Stimulated activated naive CD8-positive, alpha-beta T cell treated with anti-CD3 and anti-CD28 coated beads, Interleukin-15, amount 100 ng/mL, for 72 hours (primary cell): ENCODE measurements around the gene FAM171A1.
"Not testable (repeated sequence)": the region's sequence is repeated elsewhere in the genome, so short reads cannot be mapped to it uniquely, and the experiment has no call there.

Experiments used
- ATAC-seq: fragments of 150-1000 bp; cut with Tn5 transposase; 2 replicates; pipeline ENCODE4 v1.10.0; 2021; ENCODE audit warnings: mild to moderate bottlenecking, moderate library complexity
- DNase-seq, 2 donors: peaks; one replicate each; pipeline ENCODE4 v3.0.0; 2021 to 2022
- H3K27ac Mint-ChIP-seq, 2 donors: one replicate each; pipeline ENCODE4 v1.8.0; 2022; ENCODE audit warnings: mild to moderate bottlenecking in 2 of 2, mixed read lengths in 2 of 2, moderate library complexity in 2 of 2
- H3K27me3 Mint-ChIP-seq: one replicate; pipeline ENCODE4 v1.8.0; 2022; ENCODE audit warnings: mixed read lengths
- H3K4me1 Mint-ChIP-seq: one replicate; pipeline ENCODE4 v1.8.0; 2022; ENCODE audit warnings: mild to moderate bottlenecking, mixed read lengths
- H3K4me3 Mint-ChIP-seq, 2 donors: one replicate each; pipeline ENCODE4 v1.8.0; 2022; ENCODE audit warnings: mild to moderate bottlenecking in 2 of 2, mixed read lengths in 2 of 2, moderate library complexity in 1 of 2
- H3K9me3 Mint-ChIP-seq, 2 donors: one replicate each; pipeline ENCODE4 v1.8.0; 2022; ENCODE audit warnings: mixed read lengths in 2 of 2

FAM171A1 gene

DNA sequence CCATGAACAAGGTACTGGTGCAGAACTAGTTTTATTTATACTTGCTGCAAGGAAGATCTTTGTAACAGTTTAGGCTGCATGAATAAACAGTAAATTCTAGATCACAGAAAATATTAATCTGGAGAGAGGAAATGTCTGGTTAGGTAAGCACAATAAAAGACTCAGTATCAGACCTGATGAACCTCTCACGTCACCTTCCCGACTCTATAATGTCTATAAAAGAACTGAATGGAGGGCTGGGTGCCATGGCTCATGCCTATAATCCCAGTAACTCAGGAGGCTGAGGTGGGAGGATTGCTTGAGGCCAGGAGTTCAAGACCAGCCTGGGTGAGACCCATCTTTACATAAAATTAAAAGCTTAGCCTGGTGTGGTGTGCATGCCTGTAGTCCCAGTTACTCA, 65.9 kb downstream of the FAM171A1 start:
- no peak overlapping the region for H3K27ac Mint-ChIP-seq
- H3K9me3 Mint-ChIP-seq: no peaks in the 10 kb centered on the region
- DNase-seq: no peak
- H3K4me1 Mint-ChIP-seq: no peaks in the 10 kb centered on the region
- ATAC-seq: no peak
- H3K27me3 Mint-ChIP-seq: no peaks in the 10 kb centered on the region
- H3K4me3 Mint-ChIP-seq: no peak overlapping the region

DNA sequence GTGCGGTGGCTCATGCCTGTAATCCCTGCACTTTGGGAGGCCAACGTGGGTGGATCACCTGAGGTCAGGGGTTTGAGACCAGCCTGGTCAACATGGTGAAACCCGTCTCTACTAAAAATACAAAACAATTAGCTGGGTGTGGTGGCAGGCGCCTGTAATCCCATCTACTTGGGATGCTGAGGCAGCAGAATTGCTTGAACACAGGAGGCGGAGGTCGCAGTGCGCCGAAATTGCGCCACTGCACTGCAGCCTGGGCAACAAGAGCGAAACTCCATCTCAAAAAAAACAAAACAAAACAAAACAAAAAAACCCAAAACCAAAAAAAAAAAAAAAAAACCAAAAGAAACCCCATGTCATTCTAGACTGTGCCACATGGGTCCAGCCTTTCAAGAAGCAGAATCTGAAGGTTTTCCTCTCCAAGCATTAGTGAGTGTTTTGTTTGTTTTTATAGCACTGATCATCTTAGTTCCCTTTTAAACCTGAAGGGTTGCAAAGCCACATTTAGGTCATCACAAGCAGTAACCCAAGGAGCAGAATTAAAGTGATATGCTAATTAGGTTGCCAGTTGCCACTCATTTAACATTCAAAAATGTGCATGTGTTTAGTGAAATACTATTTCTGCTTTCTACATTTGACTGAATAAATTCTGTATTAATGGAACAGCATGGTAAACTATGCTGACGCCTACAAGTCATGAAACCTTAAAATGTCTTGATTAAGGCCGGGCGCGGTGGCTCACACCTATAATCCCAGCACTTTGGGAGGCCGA, 68.7 kb downstream of the FAM171A1 start:
- not testable (repeated sequence) for H3K4me3 Mint-ChIP-seq, H3K9me3 Mint-ChIP-seq, DNase-seq, H3K27me3 Mint-ChIP-seq, H3K4me1 Mint-ChIP-seq, ATAC-seq
- H3K27ac Mint-ChIP-seq: peak overlapping the region in 1 of 2 donors; percentile 54

DNA sequence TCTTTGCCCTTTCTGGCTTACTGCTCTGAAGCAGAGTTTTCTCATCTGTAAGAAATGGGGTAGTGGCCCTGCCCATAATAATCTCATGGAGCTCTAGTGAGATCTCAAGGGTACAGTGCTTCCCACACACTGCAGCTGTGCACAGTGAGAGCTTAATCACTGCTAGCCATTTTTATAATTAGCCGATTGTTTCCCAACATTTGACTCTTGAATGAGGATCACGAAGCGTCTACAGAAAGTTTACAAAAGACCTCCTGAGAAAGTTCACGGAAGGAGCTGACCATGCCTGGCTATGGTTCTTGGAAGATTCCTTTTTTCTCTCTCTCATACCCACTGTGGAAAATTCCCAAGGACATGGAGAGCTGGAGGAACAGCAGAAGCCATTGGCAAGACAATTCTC, 70.4 kb downstream of the FAM171A1 start:
- ATAC-seq (no peak), DNase-seq (no peak)
- H3K4me1 Mint-ChIP-seq: no peaks in the 10 kb centered on the region
- no peaks in the 10 kb centered on the region for H3K27me3 Mint-ChIP-seq
- H3K4me3 Mint-ChIP-seq: no peak overlapping the region
- no peak overlapping the region for H3K27ac Mint-ChIP-seq
- peaks cover 0 to 3% of the 10 kb centered on the region in 2 donors for H3K9me3 Mint-ChIP-seq

DNA sequence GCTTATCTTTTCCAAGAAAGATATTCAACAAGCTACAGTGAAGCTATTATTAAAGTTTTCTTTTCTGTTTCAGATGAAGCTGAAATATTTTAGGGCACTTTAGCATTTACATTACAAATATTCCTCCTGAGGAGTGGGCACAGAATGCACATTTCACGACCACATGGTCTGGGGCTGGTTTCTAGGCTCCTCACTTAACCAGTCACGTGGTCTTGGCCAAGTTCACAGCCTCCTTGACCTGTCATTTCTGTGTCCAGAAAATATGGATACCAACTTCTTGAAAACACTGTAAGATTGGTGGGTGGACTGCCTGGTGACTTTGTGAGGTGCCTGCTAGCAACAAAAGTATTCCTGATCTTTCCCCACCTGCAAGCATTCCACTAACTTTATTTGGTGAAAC, 70.9 kb downstream of the FAM171A1 start:
- Mint-ChIP-seq H3K4me3 (no peak overlapping the region), H3K9me3 (peaks cover 0 to 3% of the 10 kb centered on the region in 2 donors), H3K27ac (peak overlapping the region in 1 of 2 donors; percentile 48), H3K4me1 (no peaks in the 10 kb centered on the region), H3K27me3 (no peaks in the 10 kb centered on the region)
- DNase-seq (no peak), ATAC-seq (no peak)

DNA sequence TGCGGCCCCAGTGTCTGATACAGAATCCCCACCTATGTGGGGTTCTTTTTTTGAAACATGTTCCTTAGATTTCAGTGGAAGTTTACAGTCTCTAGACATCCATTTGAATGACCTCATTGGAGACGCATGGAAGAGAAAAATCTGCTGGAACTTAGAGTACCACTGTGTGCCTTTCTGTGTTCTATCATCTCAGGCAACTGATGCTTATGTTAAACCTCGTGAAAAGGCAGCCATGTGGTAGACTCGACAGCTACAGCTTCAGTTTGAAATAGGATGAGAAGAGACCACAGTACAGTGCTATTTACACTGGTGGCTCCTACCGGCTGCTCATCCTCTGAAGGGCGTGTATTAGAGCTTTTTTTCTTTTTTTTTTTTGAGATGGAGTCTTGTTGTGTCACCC, 74.4 kb downstream of the FAM171A1 start:
- Mint-ChIP-seq H3K27me3 (peaks cover 12% of the 10 kb centered on the region), H3K4me1 (no peaks in the 10 kb centered on the region), H3K4me3 (no peak overlapping the region), H3K9me3 (peaks cover 0 to 3% of the 10 kb centered on the region in 2 donors), H3K27ac (no peak overlapping the region)
- DNase-seq: no peak
- ATAC-seq: no peak

DNA sequence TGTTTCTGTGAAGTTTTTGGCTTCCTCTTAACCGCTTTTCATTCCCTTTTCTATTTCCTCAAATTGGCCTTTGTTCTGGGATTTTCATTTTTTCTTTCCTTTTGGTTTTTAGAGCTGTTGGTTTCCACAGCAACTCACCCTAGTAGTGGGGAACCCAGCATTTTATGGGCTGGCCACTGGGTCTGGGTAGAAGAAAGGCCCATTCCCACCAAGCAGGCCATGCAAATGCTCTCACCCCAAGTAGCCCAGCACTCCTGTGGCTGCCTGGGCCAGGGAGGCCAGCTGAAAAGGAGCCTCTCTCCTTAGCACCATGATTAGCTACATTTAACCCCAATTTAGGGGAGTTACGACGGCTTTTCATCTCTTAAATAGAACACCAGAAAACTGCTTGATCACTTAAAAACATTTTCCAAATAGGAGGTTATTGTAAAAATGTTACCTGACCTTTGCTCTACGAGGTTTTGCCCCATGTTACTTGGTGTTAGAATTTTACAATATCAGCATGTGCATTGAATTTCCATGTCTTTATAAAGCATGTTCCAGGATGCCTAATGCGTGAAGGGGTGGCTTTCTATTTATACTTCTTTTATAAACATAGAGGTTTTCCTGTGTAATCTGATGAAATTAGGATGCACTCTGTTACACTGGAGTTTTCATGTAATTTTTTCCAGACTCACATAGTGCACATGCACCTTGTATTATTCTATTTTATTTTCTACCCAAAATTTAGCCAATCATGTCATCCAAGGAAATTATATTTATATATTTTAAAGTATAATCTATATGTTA, 75.4 kb downstream of the FAM171A1 start:
- H3K27me3 Mint-ChIP-seq: peaks cover 12% of the 10 kb centered on the region
- ATAC-seq: no peak

DNA sequence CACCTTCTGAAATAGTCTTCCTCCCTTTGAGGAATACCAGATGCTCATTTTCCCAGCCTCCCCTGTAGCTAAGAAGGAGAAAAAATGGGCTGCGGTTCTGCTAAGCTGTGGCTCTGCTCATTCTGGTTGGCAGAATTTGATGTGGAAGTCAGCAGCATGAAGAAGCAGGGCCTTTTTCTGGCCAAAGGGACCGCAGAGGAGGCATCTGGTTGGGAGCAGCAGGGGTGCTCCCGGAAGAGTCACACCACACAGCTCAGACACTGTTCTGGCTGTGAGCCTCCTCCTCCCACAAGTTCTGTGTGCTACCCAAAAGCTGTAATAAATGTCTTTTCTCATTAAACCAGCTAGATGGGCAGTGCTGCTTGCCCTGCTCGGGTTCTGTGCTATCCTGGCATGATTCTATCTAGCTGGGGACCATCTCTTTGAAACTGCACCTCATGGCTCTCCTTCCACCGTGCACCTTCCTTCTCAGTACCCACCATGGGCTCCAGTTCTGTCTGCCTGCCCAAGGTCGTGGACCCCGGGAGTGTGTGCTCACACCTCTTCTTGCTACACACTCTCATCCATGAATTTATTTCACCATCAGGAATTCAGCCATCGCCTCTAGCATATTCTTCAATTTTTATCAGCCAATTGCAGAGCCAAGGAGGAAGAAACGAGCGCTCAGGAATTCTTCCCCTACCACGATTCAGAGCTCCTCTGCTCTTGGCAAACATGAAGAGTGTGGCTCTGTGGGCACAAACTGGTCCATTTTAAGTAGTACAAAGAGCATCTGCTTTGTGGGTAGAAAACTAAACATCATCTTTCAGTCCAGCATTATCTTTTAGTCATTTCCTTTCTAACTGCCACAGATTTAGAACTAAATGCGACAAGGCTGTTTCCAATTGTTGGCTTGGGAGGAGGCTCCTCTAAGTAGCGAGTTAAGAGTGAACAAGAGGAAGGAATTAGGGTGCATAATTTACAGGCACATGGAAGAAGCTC, 76.9 kb downstream of the FAM171A1 start:
- H3K9me3 Mint-ChIP-seq: peaks cover 0 to 3% of the 10 kb centered on the region in 2 donors
- H3K4me3 Mint-ChIP-seq: no peak overlapping the region
- ATAC-seq: no peak
- H3K27me3 Mint-ChIP-seq: peaks cover 12% of the 10 kb centered on the region
- no peak for DNase-seq
- no peaks in the 10 kb centered on the region for H3K4me1 Mint-ChIP-seq
- peak overlapping the region in 1 of 2 donors; percentile 8 for H3K27ac Mint-ChIP-seq

More for the DNA sequence above, 75.4 kb downstream of the FAM171A1 start:
- DNase-seq: no peak
- no peaks in the 10 kb centered on the region for H3K4me1 Mint-ChIP-seq
- H3K9me3 Mint-ChIP-seq: peaks cover 0 to 3% of the 10 kb centered on the region in 2 donors
- no peak overlapping the region for H3K4me3 Mint-ChIP-seq
- peak overlapping the region in 1 of 2 donors; percentile 14 for H3K27ac Mint-ChIP-seq

DNA sequence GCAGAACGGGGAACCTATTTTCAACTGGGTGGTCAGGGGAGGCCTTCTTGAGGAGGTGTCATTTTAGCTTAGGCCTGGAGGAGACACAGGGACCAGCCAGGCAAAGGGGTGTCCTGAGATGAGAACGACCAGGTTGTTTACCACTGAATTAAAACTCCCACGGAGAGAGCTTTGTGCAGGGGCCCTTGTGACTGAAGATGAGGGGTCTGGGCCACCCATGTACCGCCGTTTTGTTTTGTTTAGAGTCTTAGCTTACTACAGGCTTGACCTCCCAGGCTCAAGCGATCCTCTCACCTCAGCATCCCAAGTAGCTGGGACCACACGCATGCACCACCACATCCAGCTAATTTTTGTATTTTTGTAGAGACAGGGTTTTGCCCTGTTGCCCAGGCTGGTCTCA, 80.4 kb downstream of the FAM171A1 start:
- Mint-ChIP-seq H3K4me1 (no peaks in the 10 kb centered on the region), H3K27ac (no peak overlapping the region), H3K27me3 (peaks cover 12% of the 10 kb centered on the region), H3K4me3 (no peak overlapping the region), H3K9me3 (no peaks in the 10 kb centered on the region)
- DNase-seq (no peak), ATAC-seq (no peak)

DNA sequence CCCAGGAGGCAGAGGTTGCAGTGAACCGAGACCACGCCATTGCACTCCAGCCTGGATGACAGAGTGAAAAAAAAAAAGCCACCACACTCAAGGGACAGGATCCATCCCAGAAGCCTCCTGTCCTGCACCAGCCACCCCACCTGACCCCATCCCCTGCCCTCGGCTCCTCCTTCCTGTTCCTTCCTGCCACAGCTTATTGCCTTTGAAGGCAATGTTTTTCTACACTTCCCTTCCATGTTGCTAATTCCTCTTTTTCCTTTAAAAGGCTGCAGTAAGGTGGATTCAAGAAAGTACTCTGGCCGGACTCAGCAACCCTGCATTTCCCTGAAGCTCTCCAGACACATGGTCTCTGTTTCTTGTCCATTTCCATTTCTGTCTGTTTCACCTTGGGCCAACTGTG, 80.9 kb downstream of the FAM171A1 start:
- no peak overlapping the region for H3K27ac Mint-ChIP-seq
- no peak for ATAC-seq
- H3K9me3 Mint-ChIP-seq: no peaks in the 10 kb centered on the region
- H3K4me1 Mint-ChIP-seq: no peaks in the 10 kb centered on the region
- no peak overlapping the region for H3K4me3 Mint-ChIP-seq
- H3K27me3 Mint-ChIP-seq: peaks cover 12% of the 10 kb centered on the region
- no peak for DNase-seq

DNA sequence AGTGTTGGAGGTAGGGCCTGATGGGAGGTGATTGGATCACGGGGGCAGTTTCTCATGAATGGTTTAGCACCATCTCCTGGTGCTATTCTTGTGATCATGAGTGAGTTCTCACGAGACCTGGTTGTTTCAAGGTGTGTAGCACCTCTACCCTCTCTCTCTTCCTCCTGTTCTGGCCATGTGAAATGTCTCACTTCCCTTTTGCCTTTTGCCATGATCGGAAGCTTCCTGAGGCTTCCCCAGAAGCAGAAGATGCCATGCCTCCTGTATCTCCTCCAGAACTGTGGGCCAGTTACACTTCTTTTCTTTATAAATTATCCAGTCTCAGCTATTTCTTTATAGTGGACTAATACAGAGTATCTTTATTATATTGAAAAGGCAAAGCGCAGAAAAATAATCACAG, 90.1 kb downstream of the FAM171A1 start:
- DNase-seq (no peak), ATAC-seq (no peak)
- H3K27ac Mint-ChIP-seq: no peak overlapping the region
- H3K9me3 Mint-ChIP-seq: no peaks in the 10 kb centered on the region
- no peaks in the 10 kb centered on the region for H3K4me1 Mint-ChIP-seq
- H3K27me3 Mint-ChIP-seq: no peaks in the 10 kb centered on the region
- no peak overlapping the region for H3K4me3 Mint-ChIP-seq

DNA sequence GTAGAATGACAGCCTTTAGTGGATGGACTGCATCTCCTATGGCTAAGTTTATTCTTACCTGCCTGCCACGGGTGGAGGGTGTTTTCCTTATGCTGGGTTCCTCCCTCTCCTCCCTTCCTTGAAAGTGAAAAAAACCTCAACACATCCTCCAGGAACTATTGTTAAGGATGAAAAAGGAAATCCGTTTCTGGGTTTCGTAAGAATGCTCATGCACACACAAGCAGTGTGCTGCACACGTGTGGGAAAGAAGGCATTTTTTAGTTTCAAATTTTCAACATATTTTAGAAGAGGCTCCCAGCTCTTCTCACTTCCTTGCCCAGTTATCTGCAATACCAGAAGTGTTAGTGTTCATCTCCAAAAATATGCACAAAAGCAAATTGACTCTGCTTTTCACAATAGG, 90.6 kb downstream of the FAM171A1 start:
- no peaks in the 10 kb centered on the region for H3K4me1 Mint-ChIP-seq
- no peak for ATAC-seq

DNA sequence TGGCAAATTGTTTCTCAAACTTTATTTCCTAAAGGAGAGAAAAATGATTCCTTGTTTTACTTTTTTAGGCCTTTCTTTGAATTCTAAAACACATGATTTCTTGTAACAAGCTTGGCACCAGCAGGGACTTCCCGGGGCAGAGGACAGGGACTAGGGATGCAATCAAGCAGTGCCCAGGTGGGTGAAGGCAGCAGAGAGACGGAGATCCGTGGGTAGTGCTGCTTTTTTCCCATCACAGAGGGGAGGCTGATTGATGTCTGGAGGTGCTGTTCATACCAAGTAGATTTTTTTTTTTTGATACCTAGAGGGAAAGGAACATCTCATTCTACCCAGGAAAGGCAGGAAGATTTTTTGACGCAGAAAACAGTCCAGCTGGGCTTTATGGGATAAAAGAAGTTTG, 91.9 kb downstream of the FAM171A1 start:
- no peaks in the 10 kb centered on the region for H3K9me3 Mint-ChIP-seq
- H3K4me3 Mint-ChIP-seq: no peak overlapping the region
- DNase-seq: no peak
- no peak for ATAC-seq
- no peaks in the 10 kb centered on the region for H3K4me1 Mint-ChIP-seq
- H3K27ac Mint-ChIP-seq: peak overlapping the region in 1 of 2 donors; percentile 25
- no peaks in the 10 kb centered on the region for H3K27me3 Mint-ChIP-seq

More for the DNA sequence above, 90.6 kb downstream of the FAM171A1 start:
- no peak overlapping the region for H3K4me3 Mint-ChIP-seq
- no peak overlapping the region for H3K27ac Mint-ChIP-seq
- no peaks in the 10 kb centered on the region for H3K9me3 Mint-ChIP-seq
- no peak for DNase-seq
- no peaks in the 10 kb centered on the region for H3K27me3 Mint-ChIP-seq

DNA sequence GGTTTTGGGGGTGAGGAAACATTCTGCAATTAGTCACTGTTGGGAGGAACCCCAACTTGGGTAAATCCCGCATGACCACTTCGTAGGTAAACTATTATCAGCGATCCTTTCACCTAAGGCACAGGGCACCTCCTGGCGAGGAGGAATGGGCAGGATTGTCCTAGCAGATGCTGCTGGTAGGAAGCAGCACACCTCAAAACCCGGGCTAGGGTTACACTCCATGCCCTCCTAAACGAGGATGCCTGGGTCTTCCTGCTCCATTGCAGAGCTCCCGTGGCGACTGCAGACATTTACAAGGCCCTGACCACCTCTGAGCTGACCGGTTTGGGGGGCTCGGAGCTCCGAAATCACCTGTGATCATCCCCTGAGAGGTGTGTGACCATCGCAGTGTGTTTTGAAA, 92.3 kb downstream of the FAM171A1 start:
- no peak for ATAC-seq
- no peak overlapping the region for H3K27ac Mint-ChIP-seq
- no peaks in the 10 kb centered on the region for H3K4me1 Mint-ChIP-seq
- no peaks in the 10 kb centered on the region for H3K27me3 Mint-ChIP-seq
- no peak for DNase-seq
- H3K9me3 Mint-ChIP-seq: no peaks in the 10 kb centered on the region
- H3K4me3 Mint-ChIP-seq: no peak overlapping the region

DNA sequence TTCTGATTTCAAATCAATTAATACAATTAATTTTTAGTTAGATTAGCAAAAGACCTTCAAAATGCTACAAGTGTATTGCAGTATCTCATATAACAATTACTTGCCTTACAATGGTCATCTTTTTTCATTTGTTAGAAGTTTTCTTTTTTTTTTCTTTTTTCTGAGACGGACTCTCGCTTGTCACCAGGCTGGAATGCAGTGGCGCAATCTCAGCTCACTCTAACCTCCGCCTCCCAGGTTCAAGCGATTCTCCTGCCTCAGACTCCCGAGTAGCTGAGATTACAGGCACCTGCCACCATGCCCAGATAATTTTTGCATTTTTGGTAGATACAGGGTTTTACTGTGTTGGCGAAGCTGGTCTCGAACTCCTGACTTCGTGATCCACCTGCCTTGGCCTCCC, 95.0 kb downstream of the FAM171A1 start:
- not testable (repeated sequence) for H3K4me3 Mint-ChIP-seq, H3K27ac Mint-ChIP-seq, H3K4me1 Mint-ChIP-seq, ATAC-seq, H3K9me3 Mint-ChIP-seq, DNase-seq, H3K27me3 Mint-ChIP-seq

DNA sequence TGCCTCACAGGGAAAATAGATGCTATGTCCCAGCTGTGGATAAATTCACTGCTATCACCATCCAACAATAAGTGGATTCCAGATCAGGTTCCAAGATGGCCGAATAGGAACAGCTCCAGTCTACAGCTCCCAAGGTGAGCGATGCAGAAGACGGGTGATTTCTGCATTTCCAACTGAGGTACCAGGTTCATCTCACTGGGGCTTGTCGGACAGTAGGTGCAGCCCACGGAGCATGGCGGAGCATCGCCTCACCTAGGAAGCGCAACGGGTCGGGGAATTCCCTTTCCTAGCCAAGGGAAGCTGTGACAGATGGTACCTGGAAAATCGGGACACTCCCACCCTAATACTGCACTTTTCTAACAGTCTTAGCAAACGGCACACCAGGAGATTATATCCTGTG, 101.3 kb downstream of the FAM171A1 start:
- H3K4me3 Mint-ChIP-seq, H3K27ac Mint-ChIP-seq, H3K9me3 Mint-ChIP-seq, ATAC-seq, DNase-seq, H3K4me1 Mint-ChIP-seq, H3K27me3 Mint-ChIP-seq: not testable (repeated sequence)
